Activated T-cell treated with anti-CD3 and anti-CD28 coated beads, Interleukin-2, amount 50 U/mL, for 1 hour (primary cell): Measurements from ENCODE around the gene HGF.

Experiments used
- DNase-seq: peaks from one replicate; pipeline ENCODE4 v3.0.0-alpha.2; 2020

The HGF gene

DNA sequence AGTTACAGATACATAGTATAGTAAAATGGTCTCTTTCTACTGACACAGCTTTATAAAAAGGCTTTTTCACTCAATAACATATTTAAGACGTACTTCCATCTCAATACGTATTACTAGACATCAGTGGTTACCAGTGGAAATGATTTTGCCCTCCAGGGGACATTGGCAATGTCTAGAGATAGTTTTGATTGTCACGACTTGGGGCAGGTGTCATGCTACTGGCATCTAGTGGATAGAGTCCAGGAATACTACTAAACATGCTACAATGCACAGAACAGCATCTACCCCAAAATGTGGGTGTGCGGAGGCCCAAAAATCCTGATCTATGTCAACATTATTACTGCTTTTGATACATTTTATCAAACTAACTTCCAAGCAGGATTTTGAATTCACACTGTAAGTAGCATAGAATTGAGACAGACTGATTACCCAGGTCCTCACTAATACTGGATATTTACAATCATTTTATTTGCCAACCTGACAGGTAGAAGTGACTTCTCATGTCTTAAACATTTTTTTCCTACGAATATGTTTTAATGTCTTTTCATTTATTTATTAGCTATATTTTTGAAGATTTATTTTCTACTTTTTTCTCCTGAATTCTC, 53.8 kb downstream of the HGF start:
- DNase-seq, result no peak

DNA sequence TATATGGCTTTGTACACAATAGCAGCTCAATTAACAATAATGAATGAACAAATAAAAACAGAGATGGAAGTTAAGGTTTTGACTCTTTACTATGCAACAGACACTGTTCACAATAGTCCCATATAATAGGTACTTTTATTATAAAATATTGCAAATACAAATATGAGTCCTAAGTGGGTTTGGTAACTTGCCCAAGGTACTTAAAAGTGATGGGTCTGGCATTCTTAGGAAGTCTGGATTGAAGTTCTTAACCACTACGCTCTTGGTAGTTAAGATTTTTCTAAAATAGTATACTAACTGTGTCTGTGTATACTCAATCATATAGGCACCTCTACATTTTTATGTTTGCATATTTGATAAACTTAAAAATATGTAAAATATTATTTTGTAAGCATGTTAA, 55.5 kb downstream of the HGF start:
- no peak for DNase-seq

DNA sequence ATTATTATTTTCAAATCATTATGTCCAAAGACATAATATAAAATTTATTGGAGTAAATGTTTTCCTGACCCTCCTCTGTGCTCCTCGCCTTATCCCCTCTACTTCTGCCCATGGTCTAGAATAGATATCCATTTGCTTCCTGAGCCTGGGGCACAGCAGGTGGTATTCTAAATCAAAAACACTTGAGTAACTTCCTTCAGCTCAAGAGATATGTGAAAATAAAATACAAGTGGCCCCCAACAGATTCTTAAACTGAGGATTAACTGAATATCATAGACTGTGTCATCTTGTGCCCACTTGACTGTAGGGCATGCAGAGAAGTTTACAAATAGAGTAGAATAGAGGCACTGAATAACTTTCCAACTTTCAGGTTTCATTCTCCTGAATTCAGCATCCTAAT, 59.1 kb downstream of the HGF start:
- DNase-seq, result no peak

DNA sequence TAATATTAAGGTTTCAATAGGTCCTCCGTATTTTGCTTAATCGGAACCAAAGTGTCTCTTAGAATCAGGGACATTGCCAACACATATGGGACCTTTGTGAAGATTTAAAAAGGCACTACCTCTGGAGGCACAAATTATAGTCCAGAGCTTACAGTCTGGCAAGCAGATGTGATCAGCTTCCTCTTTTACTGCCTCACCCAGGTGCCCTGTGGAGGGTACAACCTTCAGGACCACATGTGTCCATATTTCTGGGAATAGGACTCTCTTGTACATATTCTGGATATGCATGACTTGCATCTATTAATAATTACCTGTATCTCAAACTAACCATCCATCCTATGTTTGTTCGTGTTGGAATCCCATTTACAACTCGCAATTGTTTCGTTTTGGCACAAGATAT, 60.0 kb downstream of the HGF start:
- no peak for DNase-seq

DNA sequence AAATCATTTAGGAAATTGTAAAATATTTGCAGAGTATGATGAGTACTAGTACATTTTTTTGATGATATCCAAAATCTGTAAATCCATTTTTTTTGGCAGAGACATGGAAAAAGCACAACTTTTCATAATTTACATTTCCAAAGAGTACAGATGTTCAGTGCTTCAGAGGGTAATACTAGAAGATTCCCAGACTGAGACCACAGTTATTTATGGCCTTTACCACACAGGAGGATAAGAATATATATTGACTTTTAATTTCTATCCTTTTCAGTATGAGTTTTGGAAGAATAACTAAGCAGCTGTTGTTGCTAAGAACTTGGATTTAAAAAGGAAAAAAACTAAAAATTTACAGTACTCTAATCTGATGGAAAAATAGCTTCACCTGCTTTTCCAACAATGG, 61.9 kb downstream of the HGF start:
- no peak for DNase-seq

DNA sequence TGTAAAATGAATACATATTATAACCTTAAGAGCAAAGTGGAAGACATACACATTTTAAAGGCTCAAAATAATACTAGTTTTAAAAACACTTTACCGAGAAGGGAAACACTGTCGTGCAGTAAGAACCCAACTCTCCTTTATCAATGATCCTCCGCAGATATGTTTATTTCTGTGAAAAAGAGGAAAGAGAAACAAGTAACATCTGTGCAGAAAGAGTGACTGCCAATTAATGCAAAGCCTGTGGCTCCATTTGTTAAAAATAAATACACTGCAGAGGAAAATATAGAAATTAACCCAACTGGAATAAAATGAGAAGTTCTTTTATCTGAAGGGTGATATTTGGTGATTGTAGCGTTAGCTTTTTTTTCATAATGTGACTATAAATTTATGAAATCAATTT, 62.7 kb downstream of the HGF start:
- DNase-seq, result no peak

DNA sequence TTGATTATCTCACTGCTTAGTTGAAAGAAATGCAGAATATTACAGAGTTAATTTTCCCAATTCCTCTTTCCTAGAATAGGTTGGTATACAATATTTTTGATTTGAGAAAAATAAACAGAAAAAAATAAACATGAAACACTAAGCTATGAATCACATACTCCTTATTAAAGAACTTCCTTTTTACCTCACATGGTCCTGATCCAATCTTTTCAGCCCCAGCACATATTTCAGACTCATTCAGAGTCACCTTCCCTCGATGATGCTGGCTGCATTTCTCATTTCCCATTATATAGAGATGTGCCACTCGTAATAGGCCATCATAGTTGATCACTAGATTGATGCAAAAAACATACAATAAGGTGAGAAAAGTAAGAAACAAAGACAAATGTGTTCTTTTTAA, 64.6 kb downstream of the HGF start:
- no peak for DNase-seq

DNA sequence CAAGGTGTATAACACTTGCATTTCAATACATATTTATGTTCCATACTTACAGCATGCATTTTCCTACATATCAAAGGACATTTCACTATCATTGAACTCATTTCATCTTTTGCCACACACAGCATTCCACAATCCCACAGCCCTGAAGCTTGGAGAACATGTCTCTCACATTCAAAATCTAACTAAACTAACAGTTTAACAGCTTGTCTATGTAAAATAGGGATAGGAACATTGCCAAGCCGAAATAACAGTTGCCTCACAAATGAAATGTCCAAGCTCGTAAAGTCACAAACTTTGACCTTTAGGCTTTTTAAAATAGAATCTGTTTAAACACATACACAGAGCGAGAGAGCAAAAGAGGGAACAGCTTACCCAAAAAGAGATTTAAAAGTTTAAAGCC, 65.3 kb downstream of the HGF start:
- no peak for DNase-seq

DNA sequence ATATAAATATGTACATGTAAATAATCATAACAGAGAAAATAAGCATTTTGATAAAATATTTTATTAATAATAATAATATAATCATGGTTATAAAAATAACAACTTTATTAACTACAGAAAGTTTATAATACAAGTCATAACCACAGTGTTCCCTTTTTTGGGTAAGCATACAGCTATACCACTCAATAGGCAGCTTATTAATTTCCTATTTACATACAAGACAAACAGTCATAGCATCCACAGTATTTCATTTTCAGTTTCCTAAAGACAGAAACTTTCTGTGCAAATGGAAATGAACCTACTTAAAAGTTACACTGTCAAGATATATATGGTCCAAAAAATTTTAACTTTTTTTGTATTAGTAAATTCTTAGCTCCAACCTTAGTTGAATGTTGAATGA, 70.9 kb downstream of the HGF start:
- no peak for DNase-seq

DNA sequence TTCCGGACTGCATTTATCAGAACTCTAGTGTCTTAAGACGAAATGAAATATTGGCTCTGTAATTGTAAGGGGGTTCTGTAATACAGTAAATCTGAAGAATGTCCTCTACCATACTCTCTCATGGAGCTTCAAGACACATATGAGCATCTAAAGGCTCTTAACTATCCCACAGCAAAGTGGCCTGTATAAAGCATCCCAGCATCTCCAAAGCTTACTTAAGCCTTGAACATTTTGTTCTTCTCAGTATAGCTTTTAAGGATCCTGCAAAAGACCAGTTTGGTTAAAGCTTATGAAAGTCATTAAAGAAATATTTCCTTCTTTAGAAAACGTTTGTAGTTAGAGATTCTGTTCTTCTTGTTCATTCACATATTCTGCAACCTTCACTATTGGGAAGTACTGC, 75.1 kb downstream of the HGF start:
- DNase-seq, result no peak

DNA sequence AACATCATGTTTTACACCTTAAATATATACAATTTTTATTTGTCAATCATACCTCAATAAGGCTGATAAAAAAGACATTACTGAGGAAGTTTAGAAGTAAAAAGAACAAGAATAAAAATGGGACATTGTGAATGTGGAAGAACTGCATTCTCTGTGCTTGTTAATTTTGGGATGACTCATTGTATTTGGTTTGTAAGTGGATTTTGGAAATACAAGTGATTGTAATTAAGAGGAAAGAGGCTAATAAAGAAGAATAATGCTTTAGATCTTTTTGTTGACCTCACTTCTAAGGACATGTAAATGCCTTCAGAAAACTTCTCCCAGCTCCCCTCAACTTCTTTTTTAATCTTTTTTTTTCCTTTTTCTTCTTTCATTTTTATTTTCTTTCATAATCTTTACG, 76.0 kb downstream of the HGF start:
- no peak for DNase-seq

DNA sequence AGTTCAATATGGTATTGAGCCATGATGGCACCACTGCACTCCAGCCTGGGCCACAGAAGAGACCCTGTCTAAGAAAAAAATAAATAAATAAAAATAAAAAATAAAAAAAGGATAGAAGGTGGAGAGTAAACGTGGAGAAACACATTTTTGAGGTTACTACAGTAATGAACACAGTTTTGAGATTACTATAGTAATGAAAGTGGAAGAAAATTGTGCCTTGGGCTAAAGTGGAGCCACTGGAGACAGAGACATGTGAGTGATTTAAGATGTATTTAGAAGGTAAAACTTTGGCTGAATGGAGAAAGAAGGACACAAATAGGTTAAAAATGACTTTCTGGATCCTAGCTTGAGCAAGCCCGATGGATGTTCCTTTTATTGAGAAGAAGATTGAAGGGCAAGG, 76.8 kb downstream of the HGF start:
- DNase-seq, result no peak

DNA sequence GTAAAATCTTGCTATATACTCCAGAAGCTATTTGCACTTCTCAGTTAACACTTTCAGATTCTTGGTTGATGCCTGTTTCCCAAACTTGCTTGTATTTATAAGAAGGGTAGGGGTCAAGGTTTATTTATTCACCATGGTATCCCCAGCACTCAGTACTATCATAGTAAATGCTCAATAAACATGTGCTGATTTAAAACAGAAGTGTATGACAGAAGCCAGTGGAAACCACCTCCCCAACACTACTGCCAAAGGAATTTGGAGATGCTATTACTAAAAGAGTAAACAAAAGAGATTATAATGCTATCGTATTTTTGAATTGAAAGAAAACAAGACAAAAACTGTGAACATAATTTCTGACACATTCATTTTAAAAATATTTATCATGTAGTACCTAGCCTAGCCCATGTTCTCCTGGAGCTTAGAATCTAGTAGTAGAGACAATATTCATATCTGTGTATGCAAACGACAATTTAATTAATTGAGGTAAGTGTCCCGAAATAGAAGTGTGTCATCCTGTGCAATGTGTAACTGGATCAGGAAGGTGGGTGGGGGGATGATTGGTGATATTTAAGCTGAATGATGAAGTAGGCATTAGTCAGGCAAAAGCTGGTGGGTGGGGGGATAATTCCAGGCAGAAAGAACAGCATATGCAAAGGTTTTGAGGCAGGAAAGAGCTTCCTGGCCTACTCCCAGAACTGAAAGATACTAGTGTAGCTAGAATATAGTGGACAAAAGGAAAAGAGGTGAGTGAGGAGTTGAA, 77.5 kb downstream of the HGF start:
- DNase-seq, result no peak

DNA sequence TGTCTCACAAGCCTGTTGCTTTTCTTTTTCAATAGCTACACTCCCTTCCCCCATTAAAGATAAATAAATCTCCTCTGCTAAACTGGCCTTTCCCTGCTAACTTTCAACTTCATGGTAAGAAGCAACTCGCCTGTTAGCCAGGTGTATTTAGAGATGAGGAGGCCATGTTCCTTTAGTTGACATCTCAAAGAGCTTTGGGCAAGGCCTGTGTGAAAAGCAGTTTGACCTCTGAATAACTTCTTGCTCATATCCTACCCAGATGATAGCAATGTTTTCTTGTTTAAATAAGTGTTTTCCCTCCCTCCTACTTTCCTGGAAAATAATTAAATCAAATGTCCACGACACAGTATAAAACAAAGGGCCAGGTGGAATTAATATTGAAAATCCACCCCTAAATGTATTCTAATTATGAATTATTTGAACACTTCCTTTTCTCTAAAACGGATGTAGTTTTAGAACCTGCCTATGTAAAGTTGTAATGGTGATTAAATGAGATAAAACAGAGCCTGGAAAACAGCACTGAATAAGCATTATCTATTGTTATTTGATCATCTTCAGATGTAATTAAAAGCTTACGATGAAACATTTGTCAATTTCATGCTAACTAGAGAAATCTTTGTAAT, 78.5 kb downstream of the HGF start:
- no peak for DNase-seq

DNA sequence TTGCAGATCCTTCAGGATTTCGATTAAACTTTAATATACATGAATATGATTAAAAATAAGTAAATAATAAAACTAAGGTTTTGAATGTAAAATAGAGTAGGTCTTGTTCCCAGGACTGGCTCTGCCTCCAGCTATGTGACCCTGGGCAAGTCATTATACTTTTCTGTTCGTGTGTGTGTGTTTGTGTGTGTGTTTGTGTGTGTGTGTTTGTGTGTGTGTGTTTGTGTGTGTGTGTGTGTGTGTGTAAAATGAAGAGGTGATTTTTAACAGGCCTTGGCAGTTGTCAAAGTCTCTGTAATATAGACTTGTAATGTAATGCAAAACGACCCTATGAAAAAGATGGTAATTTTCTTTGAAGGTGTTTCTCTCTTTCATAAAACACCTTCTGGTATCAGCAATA, 79.2 kb downstream of the HGF start:
- DNase-seq, result no peak

DNA sequence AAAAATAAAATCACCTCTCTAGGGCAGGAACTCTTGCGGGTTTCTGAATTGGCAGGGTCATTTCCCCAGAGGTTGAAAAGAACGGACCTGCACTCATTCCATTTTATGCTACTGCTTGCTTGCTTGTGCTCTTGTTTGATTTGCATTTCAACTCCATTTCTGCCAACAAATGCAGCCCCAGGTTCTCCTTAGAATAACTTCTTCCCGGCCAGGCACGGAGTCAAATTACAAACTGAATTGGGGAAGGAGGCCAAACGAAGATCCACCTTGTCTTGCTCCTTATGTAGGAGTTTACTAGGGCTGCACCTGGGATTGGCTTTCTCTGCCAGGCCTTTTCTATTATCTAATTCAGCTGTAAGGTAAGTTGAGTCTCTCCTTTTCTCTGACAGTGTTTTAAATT, 79.6 kb downstream of the HGF start:
- no peak for DNase-seq

DNA sequence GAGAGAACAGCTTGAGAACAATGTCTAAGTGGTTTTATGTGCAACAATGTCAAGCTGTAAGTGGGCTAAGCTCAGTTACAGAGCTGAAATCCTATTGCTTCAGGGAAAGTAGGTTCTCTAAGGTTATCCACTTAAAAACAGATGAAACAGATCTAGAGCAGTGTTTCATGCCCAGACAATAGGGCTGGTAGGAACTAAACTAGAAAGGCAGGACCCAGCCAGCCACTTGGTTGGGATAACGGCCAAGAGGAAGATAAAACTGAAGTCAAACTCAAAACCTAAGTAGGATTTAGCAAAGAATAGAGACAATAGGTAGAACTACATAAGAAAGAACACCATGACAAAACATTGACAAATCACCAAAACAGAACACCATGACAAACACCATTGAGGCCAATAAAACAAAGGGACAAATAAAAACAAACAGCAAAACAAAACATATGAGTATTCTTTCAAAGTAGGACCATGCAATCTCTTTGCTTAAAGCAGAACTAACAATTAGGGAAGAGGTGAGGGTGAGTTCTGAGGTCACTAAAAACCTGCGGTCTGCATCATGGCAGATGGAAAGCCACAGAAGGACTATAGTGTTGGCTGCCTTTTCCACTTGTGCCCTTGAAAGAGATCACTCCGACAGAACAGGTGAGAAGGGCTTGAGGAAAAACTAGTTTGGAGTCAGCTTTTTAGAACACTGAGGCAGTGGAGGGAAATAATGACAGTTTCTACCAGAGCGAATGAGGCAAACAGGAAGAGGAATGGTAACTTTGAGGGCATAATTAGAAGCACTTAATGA, 81.0 kb downstream of the HGF start:
- DNase-seq, result no peak

DNA sequence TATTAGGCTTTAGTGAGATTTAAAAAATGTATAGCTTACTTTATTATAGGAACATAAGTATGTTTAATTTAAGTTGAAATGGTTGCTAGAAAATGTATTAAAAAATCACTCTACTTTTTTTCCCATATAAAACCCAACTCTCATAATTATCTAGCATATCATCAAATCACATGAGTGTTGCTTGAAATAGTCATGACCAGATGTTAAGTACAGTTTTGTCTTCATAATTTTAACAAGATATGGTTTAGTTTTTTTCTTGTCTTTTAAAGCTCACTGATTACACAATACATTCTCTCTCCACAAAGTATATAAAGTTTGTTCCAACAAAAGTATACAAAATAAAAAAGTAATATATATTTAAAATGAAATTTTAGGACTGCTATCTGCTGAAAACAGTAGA, 82.8 kb downstream of the HGF start:
- no peak for DNase-seq

DNA sequence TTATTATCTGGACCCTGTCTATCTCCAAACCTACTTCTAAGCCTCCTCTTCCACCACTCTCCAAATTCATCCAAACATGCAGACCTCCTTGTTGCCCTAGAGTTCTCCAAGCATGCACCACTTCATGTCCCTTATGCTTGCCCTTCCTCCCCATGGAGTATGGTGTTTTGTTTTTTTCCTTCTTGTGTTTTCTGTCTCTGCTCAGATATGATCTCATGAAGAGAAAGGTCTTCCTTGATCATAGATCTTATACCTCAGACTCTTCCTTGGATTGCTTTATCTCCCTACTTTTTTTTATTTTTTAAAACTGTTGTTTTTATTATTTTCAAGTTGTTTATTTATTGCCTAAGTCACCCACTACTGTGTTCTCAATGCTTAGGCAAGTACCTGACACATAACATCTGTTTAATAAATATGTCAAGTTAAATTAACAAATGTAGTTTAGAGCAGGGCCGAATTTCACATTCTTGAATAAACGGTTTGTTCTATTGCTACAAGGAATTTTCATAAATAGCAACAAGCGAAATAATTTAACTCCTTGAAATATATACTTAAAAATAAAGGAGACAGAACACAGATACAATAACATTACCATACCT, 84.5 kb downstream of the HGF start:
- no peak for DNase-seq

DNA sequence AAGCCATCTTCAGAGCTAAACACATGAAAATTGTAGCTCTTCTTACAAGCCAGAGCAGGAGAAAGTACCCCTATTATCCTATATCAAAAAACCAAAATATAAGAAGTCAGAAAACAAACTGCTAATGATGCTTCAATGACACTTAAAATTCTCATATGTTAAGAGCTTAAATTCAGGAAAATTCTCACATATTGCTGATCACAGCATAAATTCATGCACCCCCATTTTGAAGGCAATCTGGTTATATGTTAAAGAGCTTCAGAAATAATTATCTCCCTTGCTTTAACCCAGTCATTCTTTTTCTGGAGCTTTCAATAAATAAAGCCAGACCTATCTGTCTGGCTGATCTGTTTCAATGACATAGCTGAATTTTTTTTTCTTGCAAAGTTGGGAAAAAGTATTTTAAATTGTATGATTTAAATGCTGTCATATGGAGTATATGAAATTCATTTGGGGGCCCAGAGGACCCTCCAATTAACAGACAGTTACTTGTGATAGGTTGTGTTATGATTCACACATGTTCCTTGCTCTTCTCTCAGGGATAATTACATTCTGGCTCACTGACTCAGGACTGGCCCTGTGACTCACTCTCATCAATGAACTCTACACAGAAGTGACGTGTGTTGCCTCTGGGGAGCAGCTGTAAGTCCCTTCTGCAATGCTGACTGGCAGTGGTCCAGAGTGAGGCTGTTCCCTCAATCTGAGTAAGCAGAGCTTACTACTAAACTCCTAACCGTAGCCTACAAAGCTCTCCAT, 85.2 kb downstream of the HGF start:
- no peak for DNase-seq

DNA sequence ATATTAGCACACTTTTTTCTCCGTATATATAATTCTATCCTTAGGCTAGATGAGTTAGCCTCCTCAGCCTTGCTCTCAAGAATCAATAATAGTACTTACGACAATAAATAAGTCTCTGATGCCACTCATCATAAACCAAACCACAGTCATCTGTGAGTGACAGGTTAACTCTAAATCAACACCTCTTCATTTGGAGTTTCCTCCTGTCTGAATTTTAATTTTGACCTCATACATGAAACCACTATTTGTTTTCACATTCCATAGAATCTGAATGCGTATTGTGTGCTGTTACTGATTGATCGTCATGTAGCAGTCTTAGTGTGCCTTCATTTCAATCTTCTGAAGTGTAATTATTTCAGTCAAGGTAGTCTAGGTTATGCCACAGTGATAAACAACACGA, 85.8 kb downstream of the HGF start:
- DNase-seq, result no peak

DNA sequence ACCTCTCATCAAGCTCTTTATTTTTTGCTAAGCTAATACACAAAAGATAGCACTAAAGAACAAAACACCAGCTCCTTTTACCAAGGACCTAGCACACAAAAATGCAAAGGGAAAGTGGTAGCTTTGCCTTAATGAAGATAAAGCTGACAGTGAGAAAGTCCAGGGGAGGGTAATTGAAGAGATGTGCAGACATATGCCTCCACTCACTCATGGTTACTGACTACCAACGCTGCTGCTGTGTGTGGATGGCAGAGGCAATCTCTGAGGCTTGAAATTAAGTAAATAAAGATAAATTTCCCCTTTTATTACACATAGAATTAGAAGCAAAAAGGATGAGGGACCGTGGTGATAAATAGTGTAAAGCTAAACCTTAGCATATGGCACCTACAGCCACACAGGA, 87.0 kb downstream of the HGF start:
- DNase-seq, result no peak

DNA sequence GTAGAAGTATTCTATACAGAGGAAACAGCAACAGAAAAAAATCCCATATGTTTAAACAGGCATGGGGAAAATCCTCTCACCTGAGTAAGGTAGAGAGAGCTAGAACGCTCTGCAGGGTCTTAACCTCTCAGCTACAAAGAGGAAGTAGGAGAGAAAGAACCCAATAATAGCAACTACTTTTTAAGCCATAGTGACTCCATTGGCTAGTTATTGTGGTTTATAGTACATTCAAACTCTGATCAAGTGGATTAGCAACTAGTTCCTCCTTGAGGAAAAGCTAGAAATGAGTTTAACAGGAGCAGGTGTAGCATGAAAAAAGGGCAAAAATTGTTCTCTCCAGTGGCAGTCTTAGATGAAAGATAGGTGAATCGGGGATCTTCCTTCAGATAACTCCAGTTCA, 89.7 kb downstream of the HGF start:
- DNase-seq, result no peak
